Kidney epithelial cell (primary cell): Measurements from ENCODE around the gene NPB. TPM values are rescaled to one million over a fixed set of nuclear protein-coding genes. Genes with fewer than 3 reads are reported as not detected.

Experiments used
- DNase-seq: peaks from one replicate; pipeline ENCODE4 v3.0.0-alpha.2; 2010; ENCODE audit warnings: low read depth
- H3K27me3 ChIP-seq: 2 replicates; pipeline ENCODE4 v1.6.0; 2011; ENCODE audit warnings: low read length; ENCODE audit not compliant: control insufficient read depth, insufficient read depth
- H3K36me3 ChIP-seq: 2 replicates; pipeline ENCODE4 v1.5.1; 2011; ENCODE audit warnings: low read length; ENCODE audit not compliant: control insufficient read depth, insufficient read depth
- H3K4me3 ChIP-seq: 2 replicates; pipeline ENCODE4 v1.5.1; 2011; ENCODE audit warnings: low read depth, mild to moderate bottlenecking, control low read depth, low read length
- CTCF ChIP-seq: IDR thresholded peaks from 2 replicates; pipeline ENCODE4 v1.5.1; 2011; ENCODE audit warnings: mild to moderate bottlenecking, moderate library complexity, low read length, control low read depth, inconsistent platforms; ENCODE audit not compliant: insufficient read depth, poor library complexity, severe bottlenecking
- total RNA-seq: library from RNA; depleted of rRNA; stranded (reverse); fragments of >200 nt; gene quantifications from 2 replicates; pipeline ENCODE4 v1.2.3, GENCODE V29; 2015

NPB gene
- total RNA-seq, 1 donor from 2014 or later = 1.9 TPM

GRCh38 chr17:81870131-81870980 lies 31.7 kb upstream of the NPB start:
- no peak for TF ChIP-seq CTCF
- H3K27me3 ChIP-seq = no peaks in the 10 kb centered on the region
- no peak for DNase-seq

GRCh38 chr17:81870981-81871386 lies 31.1 kb upstream of the NPB start, which contains the start of gene ARHGDIA:
ARHGDIA (minus strand) TSS chr17:81871337; CDS start chr17:81869930, 1,407 bp downstream.
- peaks cover 3% of the 10 kb centered on the region for H3K36me3 ChIP-seq
- no peak for DNase-seq
- no peaks in the 10 kb centered on the region for H3K27me3 ChIP-seq
- peak within 1 kb of the TSS; percentile 84 for H3K4me3 ChIP-seq
- TF ChIP-seq CTCF = no peak

More at GRCh38 chr17:81870131-81870980, 31.7 kb upstream of the NPB start:
- Histone ChIP-seq H3K4me3 (peak overlapping the region; percentile 84), H3K36me3 (peaks cover 3% of the 10 kb centered on the region)

- TF ChIP-seq CTCF = no peak
- Histone ChIP-seq H3K4me3 (peak overlapping the region; percentile 84), H3K36me3 (peaks cover 3% of the 10 kb centered on the region), H3K27me3 (no peaks in the 10 kb centered on the region)
- peak; percentile 39 for DNase-seq
Measured at GRCh38 chr17:81871387-81872230, 30.4 kb upstream of the NPB start.

GRCh38 chr17:81877569-81877968 lies 24.5 kb upstream of the NPB start:
- no peak for DNase-seq
- H3K4me3 ChIP-seq = no peak overlapping the region
- no peaks in the 10 kb centered on the region for H3K36me3 ChIP-seq
- H3K27me3 ChIP-seq = no peaks in the 10 kb centered on the region
- TF ChIP-seq CTCF = no peak

- no peaks in the 10 kb centered on the region for H3K27me3 ChIP-seq
- TF ChIP-seq CTCF = no peak
- no peaks in the 10 kb centered on the region for H3K36me3 ChIP-seq
- DNase-seq = no peak
- no peak overlapping the region for H3K4me3 ChIP-seq
Measured at GRCh38 chr17:81878294-81878693, 23.7 kb upstream of the NPB start.
